A673 (cell line): ENCODE data around the gene NCOR1. TPM values are rescaled to one million over a fixed set of nuclear protein-coding genes. Genes with fewer than 3 reads are reported as not detected.
A peak's percentile ranks its signal among the peaks of the same experiment; 100 is the strongest.

ENCODE experiments used
- BruUV-seq: library from RNA; stranded (reverse); fragments of 400-500 nt; replicated peaks from 2 replicates; lab custom pipeline; 2021; lab: Mats Ljungman, UMichigan
- CTCF ChIA-PET: fragments of 300-600 bp; sonication (Branson Sonifier 250); formaldehyde crosslinking; loops from one replicate; lab custom pipeline; 2022; ENCODE audit warnings: antibody characterized with exemption; lab: Charles Lee
- POLR2A ChIA-PET: fragments of 300-600 bp; sonication (Branson Sonifier 250); formaldehyde crosslinking; loops from one replicate; lab custom pipeline; 2022; ENCODE audit warnings: antibody characterized with exemption; ENCODE audit not compliant: low non-redundant PET; lab: Charles Lee
- DNase-seq: peaks from one replicate; pipeline ENCODE4 v3.0.0-alpha.2; 2015; ENCODE audit warnings: low spot score
- H3K27ac ChIP-seq: fragments of 200-600 bp; sonication (generic); 2 replicates; pipeline ENCODE4 v1.5.1; 2016; ENCODE audit warnings: mixed run types, low read depth, mild to moderate bottlenecking, mixed read lengths, antibody characterized with exemption, low read length; ENCODE audit not compliant: poor library complexity, severe bottlenecking
- H3K27me3 ChIP-seq: fragments of 200-600 bp; sonication (generic); replicated peaks from 2 replicates; pipeline ENCODE4 v1.6.1; 2017; ENCODE audit warnings: mixed run types, low read depth, mild to moderate bottlenecking, mixed read lengths, antibody characterized with exemption, low read length; ENCODE audit not compliant: insufficient read depth, poor library complexity
- H3K36me3 ChIP-seq: fragments of 200-600 bp; sonication (generic); 2 replicates; pipeline ENCODE4 v1.6.1; 2016; ENCODE audit warnings: mixed run types, mild to moderate bottlenecking, mixed read lengths, antibody characterized with exemption, low read length; ENCODE audit not compliant: insufficient read depth, poor library complexity, severe bottlenecking
- H3K4me1 ChIP-seq: fragments of 200-600 bp; sonication (generic); 2 replicates; pipeline ENCODE4 v1.6.1; 2017; ENCODE audit warnings: mixed run types, mild to moderate bottlenecking, mixed read lengths, antibody characterized with exemption, low read length; ENCODE audit not compliant: insufficient read depth, poor library complexity, severe bottlenecking
- H3K4me3 ChIP-seq: fragments of 200-600 bp; sonication (generic); 2 replicates; pipeline ENCODE4 v1.5.1; 2016; ENCODE audit warnings: low read depth, mixed run types, mild to moderate bottlenecking, mixed read lengths, low read length; ENCODE audit not compliant: poor library complexity, severe bottlenecking
- H3K9me3 ChIP-seq: fragments of 200-600 bp; sonication (generic); 2 replicates; pipeline ENCODE4 v1.6.1; 2016; ENCODE audit warnings: mixed run types, low read depth, mild to moderate bottlenecking, mixed read lengths, antibody characterized with exemption, low read length; ENCODE audit not compliant: poor library complexity, severe bottlenecking
- EZH2 ChIP-seq: fragments of 200-600 bp; sonication (generic); IDR thresholded peaks from 2 replicates; pipeline ENCODE4 v1.6.1; 2017; ENCODE audit warnings: borderline replicate concordance, low read depth, mild to moderate bottlenecking, mixed read lengths, antibody characterized with exemption, low read length; ENCODE audit not compliant: poor library complexity, severe bottlenecking
- intact Hi-C: fragments of 100-400 bp; cut with micrococcal nuclease; formaldehyde crosslinking; loops from one replicate; pipeline ENCODE4 v1.10.0; 2022; ENCODE audit not compliant: unreplicated experiment
- total RNA-seq: library from RNA; stranded (reverse); gene quantifications from 2 replicates; pipeline ENCODE4 v1.2.3, GENCODE V29; 2021
- TF ChIP-seq, protein P1 (sequence below): fragments of 300-800, 200-600 bp; sonication (generic); conservative IDR thresholded peaks from 2 replicates; pipeline ENCODE4 v1.5.1; 2017; ENCODE audit warnings: low read depth, mild to moderate bottlenecking, antibody characterized with exemption, low read length, moderate library complexity, mixed read lengths

Gene NCOR1
- total RNA-seq, 1 experiment from 2014 or later, result 150 TPM

DNA sequence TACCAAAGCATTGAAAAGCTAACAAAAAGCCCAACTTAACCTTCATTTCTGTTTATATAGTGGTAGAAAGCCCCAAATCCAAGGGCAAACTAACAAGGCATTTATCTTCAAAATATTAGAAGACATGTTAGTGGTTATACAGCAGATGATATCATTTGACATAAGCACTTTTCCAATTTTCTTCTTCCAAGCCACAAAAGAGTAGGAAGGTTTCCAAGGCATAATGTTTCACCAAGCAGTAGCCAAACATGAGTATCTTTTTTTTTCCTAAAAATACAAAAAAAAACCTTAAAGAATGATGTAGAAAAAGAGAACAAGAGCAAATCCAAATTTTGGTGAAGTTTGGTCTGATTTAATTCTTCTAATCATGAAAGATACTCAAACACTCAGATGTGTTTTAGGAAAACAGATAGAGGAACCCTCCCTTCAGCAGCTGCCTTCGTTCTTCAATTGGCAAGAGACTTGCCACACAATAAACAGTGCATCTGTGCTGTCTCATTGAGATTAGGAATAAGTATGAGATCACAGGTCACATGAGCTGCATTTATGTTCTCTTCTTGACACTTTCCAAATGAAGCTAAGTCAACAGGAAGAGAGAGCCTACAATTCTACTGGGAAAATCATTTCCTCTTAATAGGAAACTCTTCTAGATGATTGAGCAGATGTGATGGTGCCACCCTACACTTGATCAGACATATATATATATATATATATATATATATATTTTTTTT lies 109.0 kb downstream of the NCOR1 start:
- no peak overlapping the region for H3K4me3 ChIP-seq
- H3K4me1 ChIP-seq, result no peaks in the 10 kb centered on the region
- no peaks in the 10 kb centered on the region for H3K27me3 ChIP-seq
- H3K27ac ChIP-seq, result no peak overlapping the region
- no TSS peak for BruUV-seq
- intact Hi-C loops, result no loop called here
- no peak for TF ChIP-seq EZH2
- TF ChIP-seq, protein P1, sequence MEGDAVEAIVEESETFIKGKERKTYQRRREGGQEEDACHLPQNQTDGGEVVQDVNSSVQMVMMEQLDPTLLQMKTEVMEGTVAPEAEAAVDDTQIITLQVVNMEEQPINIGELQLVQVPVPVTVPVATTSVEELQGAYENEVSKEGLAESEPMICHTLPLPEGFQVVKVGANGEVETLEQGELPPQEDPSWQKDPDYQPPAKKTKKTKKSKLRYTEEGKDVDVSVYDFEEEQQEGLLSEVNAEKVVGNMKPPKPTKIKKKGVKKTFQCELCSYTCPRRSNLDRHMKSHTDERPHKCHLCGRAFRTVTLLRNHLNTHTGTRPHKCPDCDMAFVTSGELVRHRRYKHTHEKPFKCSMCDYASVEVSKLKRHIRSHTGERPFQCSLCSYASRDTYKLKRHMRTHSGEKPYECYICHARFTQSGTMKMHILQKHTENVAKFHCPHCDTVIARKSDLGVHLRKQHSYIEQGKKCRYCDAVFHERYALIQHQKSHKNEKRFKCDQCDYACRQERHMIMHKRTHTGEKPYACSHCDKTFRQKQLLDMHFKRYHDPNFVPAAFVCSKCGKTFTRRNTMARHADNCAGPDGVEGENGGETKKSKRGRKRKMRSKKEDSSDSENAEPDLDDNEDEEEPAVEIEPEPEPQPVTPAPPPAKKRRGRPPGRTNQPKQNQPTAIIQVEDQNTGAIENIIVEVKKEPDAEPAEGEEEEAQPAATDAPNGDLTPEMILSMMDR, result no peak
- no peaks in the 10 kb centered on the region for H3K9me3 ChIP-seq
- ChIA-PET CTCF (no interaction called here), POLR2A (no interaction called here)
- peak; percentile 48 for DNase-seq
- H3K36me3 ChIP-seq, result peaks cover 26% of the 10 kb centered on the region

DNA sequence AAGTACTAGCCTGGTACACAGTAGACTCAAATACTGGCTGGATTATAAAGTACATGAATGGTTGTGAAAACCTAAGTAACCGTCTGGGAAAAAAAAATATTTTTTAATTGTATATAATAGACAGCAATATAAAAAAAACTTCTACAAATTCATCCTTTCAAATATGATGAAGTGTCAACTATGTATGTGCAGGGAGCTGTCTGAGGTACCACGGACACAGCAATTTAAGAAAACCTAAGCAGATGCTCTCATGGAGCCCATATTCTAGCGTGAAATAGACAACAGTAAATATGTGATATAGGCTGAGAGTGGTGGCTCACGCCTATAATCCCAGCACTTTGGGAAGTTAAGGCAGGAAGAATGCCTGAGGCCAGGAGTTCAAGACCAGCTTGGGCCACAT lies 111.1 kb downstream of the NCOR1 start:
- Histone ChIP-seq H3K4me1 (no peaks in the 10 kb centered on the region), H3K27me3 (no peaks in the 10 kb centered on the region), H3K4me3 (no peak overlapping the region), H3K27ac (no peak overlapping the region), H3K9me3 (no peaks in the 10 kb centered on the region), H3K36me3 (peaks cover 31% of the 10 kb centered on the region)
- intact Hi-C loops, result no loop called here
- TF ChIP-seq, protein P1, result no peak
- no peak for TF ChIP-seq EZH2
- ChIA-PET CTCF (no interaction called here), POLR2A (no interaction called here)
- no TSS peak for BruUV-seq
- no peak for DNase-seq

DNA sequence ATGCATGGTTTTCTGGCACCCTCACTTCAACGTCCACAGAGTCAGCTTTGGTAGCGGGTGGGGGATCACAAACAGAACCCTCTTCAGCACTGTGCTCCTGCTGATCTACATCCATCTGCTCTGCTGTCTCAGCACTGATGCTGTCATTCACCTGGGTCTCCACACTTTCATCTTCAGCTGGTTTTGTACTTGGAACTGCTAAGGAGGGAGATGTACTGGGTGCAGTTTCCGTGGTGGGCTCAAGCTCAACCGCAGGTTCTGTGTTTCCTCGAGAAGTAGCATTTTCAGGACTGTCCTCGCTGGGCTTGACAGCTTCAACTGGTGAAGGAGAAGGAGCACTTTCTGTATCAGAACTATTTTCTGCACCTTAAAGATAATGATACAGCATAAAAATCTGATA lies 113.9 kb downstream of the NCOR1 start:
- Histone ChIP-seq H3K4me3 (no peak overlapping the region), H3K4me1 (no peaks in the 10 kb centered on the region), H3K9me3 (no peaks in the 10 kb centered on the region), H3K27ac (no peak overlapping the region), H3K36me3 (peaks cover 33% of the 10 kb centered on the region), H3K27me3 (no peaks in the 10 kb centered on the region)
- intact Hi-C loops, result no loop called here
- no TSS peak for BruUV-seq
- no peak for DNase-seq
- TF ChIP-seq, protein P1, result no peak
- no peak for TF ChIP-seq EZH2
- ChIA-PET CTCF (no interaction called here), POLR2A (no interaction called here)
